T-helper 2 cell treated with Interferon-gamma antibody and Interleukin-4, amounts not matched to agents 5 μg/mL and 100 μg/mL, for 36 hours (primary cell): ENCODE results near the gene DIABLO.

Source experiments
- DNase-seq: peaks from one replicate; pipeline ENCODE4 v3.0.0; 2021; ENCODE audit warnings: low spot score
- H3K27ac Mint-ChIP-seq: one replicate; pipeline ENCODE4 v1.8.0; 2021; ENCODE audit warnings: mild to moderate bottlenecking, mixed read lengths
- H3K27me3 Mint-ChIP-seq: one replicate; pipeline ENCODE4 v1.8.0; 2021; ENCODE audit warnings: low read depth, mixed read lengths
- H3K36me3 Mint-ChIP-seq: one replicate; pipeline ENCODE4 v1.8.0; 2021; ENCODE audit warnings: low read depth, mixed read lengths
- H3K4me1 Mint-ChIP-seq: one replicate; pipeline ENCODE4 v1.8.0; 2021; ENCODE audit warnings: low read depth, mixed read lengths
- H3K4me3 Mint-ChIP-seq: one replicate; pipeline ENCODE4 v1.8.0; 2022; ENCODE audit warnings: mild to moderate bottlenecking, moderate library complexity, mixed read lengths
- H3K9me3 Mint-ChIP-seq: one replicate; pipeline ENCODE4 v1.8.0; 2021; ENCODE audit warnings: mixed read lengths

Gene DIABLO

DNA sequence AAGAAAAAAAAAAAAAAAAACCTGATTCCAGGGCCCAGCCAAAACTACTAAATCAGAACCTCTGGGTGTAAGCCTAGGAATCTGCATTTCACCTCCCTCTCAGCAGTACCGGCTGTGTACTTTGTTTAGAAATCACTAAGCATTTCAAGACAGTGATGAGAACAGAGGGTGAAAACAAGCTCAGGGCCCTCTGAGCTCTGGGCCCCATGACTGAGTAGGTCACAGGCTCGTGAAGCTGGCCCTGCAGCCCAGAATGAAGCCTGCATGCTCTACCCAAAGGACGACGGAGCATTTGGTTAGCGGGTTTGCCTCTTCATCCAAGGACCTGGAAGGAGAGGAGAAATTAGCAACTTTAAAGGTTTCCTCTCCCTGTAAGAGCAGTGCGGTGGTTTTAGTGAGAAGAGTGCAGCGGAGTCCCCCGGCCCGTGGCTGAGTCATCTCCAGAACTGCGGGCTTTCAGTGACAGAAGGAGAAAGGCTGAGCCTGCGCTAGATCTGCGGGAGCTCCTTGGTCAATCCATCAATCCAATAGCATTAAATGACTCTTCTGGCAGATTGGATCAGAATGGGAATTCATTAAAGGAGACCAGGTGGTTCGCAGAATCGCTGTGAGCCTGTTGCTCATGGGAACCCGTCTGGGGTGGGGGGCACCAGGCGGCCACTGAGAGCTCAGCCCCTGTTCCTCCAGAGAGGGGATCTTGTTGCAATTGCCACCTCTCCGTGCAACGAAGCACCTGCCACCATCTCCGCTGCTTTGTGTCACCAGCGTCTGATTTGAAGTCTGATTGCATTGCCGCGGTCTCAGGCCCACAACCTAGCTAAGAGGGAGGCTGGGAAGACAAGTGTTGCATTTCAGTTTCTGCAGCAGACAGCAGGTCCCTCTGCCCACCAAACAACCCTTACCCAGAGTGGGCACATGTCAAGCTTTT is 59.2 kb downstream of the DIABLO start:
- Mint-ChIP-seq H3K27ac (no peak overlapping the region), H3K4me3 (peak overlapping the region; percentile 46)
- peak; percentile 81 for DNase-seq

DNA sequence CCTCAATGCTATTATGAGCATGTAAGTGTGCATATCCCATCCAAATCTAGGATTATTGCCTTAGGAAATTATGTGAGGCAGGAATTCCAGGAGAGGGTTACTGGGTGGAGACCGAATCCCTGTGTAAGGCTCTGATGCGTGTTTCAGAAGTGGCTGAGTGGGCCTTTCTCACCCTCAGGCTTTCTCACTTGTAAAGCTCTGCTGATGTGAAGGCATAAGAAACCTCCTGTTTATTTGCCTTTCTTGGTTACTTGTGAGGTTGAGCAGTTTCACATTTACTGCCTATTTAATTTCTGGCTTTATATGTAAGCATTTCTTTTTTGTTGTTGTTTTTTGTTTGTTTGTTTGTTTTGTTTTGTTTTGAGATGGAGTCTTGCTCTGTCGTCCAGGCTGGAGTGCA is 62.9 kb downstream of the DIABLO start:
- Mint-ChIP-seq H3K36me3 (no peaks in the 10 kb centered on the region), H3K9me3 (no peaks in the 10 kb centered on the region), H3K4me1 (peaks cover 20% of the 10 kb centered on the region), H3K27me3 (no peaks in the 10 kb centered on the region), H3K4me3 (no peak overlapping the region), H3K27ac (no peak overlapping the region)
- no peak for DNase-seq

More for the DNA sequence above, 59.2 kb downstream of the DIABLO start:
- H3K9me3 Mint-ChIP-seq, result no peaks in the 10 kb centered on the region
- no peaks in the 10 kb centered on the region for H3K36me3 Mint-ChIP-seq
- H3K4me1 Mint-ChIP-seq, result peaks cover 17% of the 10 kb centered on the region
- H3K27me3 Mint-ChIP-seq, result no peaks in the 10 kb centered on the region

DNA sequence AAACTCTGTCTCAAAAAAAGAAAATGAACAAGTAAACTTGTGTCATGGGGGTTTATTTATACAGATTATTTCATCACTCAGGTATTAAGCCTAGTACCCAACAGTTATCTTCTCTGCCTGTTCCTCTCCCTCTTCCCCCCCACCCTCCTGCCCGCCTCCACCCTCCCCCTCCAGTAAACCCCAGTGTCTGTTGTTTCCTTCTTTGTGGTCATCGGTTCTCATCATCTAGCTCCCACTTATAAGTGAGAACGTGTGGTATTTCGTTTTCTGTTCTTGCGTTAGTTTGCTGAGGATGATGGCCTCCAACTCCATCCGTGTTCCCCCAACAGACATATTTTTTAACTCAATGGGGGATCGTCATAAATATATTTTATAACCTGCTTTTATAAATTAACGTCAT is 64.2 kb downstream of the DIABLO start:
- Mint-ChIP-seq H3K4me1 (peaks cover 13% of the 10 kb centered on the region), H3K4me3 (peak overlapping the region; percentile 46), H3K27ac (peak overlapping the region; percentile 61), H3K27me3 (no peaks in the 10 kb centered on the region), H3K9me3 (no peaks in the 10 kb centered on the region), H3K36me3 (no peaks in the 10 kb centered on the region)
- DNase-seq, result peak; percentile 11

DNA sequence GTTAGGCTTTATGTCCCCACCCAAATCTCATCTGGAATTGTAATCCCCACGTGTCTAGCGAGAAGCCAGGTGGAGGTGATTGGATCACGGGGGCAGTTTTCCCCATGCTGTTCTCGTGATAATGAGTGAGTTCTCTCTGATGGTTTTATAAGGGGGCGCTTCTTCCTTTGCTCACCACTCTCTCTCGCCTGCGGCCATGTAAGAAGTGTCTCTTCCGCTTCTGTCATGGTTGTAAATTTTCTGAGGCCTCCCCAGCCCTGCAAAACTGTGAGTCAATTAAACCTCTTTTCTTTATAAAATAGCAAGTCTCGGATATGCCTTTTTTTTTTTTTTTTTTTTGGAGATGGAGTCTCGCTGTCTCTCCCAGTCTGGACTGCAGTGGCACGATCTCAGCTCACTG is 65.1 kb downstream of the DIABLO start:
- peaks cover 12% of the 10 kb centered on the region for H3K4me1 Mint-ChIP-seq
- no peaks in the 10 kb centered on the region for H3K27me3 Mint-ChIP-seq
- DNase-seq, result no peak
- H3K9me3 Mint-ChIP-seq, result no peaks in the 10 kb centered on the region
- no peaks in the 10 kb centered on the region for H3K36me3 Mint-ChIP-seq
- no peak overlapping the region for H3K27ac Mint-ChIP-seq
- H3K4me3 Mint-ChIP-seq, result no peak overlapping the region

DNA sequence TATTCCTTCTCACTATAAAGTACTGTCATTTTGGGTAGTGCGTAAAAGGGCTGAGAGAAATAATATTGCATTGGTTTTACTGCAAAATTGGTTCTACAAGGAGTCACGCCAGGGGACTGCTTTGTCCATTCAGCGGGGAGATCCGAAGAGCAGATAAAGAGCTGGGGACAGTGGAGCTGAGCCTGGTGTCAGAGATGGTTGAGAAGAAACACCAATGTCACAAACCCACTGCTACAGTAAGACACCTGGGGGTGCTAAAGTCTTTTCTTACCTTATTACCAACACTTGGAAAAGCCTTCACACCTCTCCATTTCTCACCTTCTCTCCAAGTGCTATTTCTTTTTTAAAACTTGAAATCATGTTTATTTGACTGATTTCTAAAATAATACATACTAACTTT is 66.0 kb downstream of the DIABLO start:
- peaks cover 10% of the 10 kb centered on the region for H3K4me1 Mint-ChIP-seq
- no peaks in the 10 kb centered on the region for H3K27me3 Mint-ChIP-seq
- H3K4me3 Mint-ChIP-seq, result no peak overlapping the region
- H3K36me3 Mint-ChIP-seq, result no peaks in the 10 kb centered on the region
- no peak for DNase-seq
- H3K9me3 Mint-ChIP-seq, result no peaks in the 10 kb centered on the region
- no peak overlapping the region for H3K27ac Mint-ChIP-seq

DNA sequence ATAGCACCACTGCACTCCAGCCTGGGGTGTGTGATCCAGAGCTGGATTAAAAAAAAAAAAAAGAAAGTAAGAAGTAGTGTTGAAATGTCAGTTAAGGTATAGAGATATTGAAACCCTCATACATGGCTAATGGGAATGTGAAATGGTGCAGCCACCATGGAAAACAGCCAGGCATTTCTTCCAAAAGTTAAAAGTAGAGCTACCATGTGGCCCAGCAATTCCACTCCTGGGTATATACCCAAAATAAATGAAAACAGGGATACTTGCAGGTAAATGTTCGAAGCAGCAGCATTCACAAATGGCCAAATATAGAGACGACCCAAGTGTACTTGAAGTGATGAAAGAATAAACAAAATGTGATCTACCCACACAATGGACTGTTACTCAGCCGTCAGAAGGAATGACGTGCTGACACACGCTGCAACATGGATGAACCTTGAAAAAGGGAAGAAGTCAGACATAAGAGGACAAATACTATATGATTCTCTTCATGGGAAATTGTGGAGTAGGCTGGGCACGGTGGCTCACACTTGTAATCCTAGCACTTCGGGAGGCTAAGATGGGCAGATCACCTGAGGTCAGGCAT is 67.1 kb downstream of the DIABLO start:
- H3K36me3 Mint-ChIP-seq, result no peaks in the 10 kb centered on the region
- peaks cover 10% of the 10 kb centered on the region for H3K4me1 Mint-ChIP-seq
- no peaks in the 10 kb centered on the region for H3K27me3 Mint-ChIP-seq
- H3K27ac Mint-ChIP-seq, result no peak overlapping the region
- no peak overlapping the region for H3K4me3 Mint-ChIP-seq
- no peak for DNase-seq
- no peaks in the 10 kb centered on the region for H3K9me3 Mint-ChIP-seq
